ENCODE data around the gene VRK3.

Gene VRK3

GRCh38 chr19:50040967-50041366 is 15.8 kb upstream of the VRK3 start:
- H3K27me3 ChIP-seq (ENCODE audit: insufficient read depth, low read length) = no peaks in the 10 kb centered on the region
- no peak overlapping the region for H3K9ac ChIP-seq (ENCODE audit: low read length)
- H3K27ac ChIP-seq (ENCODE audit: low read depth, low read length, poor library complexity, severe bottlenecking) = no peak overlapping the region
- no peak overlapping the region for H3K4me2 ChIP-seq (ENCODE audit: low read length)
- no peaks in the 10 kb centered on the region for H3K79me2 ChIP-seq (ENCODE audit: insufficient read depth, low read length)
- no peaks in the 10 kb centered on the region for H3F3A ChIP-seq (ENCODE audit: insufficient read depth, low read length)
- no peaks in the 10 kb centered on the region for H3K4me1 ChIP-seq (ENCODE audit: insufficient read depth, low read length, severe bottlenecking)
- H3K9me2 ChIP-seq (ENCODE audit: low read depth, low read length) = no peaks in the 10 kb centered on the region
- H3K36me3 ChIP-seq (ENCODE audit: insufficient read depth, low read length) = peaks cover 93% of the 10 kb centered on the region
- peaks cover 24% of the 10 kb centered on the region for H3K9me3 ChIP-seq (ENCODE audit: low read length)
- no peak for TF ChIP-seq EZH2 (IDR thresholded peaks at IDR 0.05; ENCODE audit: borderline replicate concordance, low read length)
- TF ChIP-seq, protein P1, sequence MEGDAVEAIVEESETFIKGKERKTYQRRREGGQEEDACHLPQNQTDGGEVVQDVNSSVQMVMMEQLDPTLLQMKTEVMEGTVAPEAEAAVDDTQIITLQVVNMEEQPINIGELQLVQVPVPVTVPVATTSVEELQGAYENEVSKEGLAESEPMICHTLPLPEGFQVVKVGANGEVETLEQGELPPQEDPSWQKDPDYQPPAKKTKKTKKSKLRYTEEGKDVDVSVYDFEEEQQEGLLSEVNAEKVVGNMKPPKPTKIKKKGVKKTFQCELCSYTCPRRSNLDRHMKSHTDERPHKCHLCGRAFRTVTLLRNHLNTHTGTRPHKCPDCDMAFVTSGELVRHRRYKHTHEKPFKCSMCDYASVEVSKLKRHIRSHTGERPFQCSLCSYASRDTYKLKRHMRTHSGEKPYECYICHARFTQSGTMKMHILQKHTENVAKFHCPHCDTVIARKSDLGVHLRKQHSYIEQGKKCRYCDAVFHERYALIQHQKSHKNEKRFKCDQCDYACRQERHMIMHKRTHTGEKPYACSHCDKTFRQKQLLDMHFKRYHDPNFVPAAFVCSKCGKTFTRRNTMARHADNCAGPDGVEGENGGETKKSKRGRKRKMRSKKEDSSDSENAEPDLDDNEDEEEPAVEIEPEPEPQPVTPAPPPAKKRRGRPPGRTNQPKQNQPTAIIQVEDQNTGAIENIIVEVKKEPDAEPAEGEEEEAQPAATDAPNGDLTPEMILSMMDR (IDR thresholded peaks at IDR 0.05; ENCODE audit: low read length) = no peak
- H2AFZ ChIP-seq (ENCODE audit: low read length) = no peak overlapping the region
- no peak overlapping the region for H3K4me3 ChIP-seq (ENCODE audit: low read depth, low read length, poor library complexity, severe bottlenecking)
- no peaks in the 10 kb centered on the region for H4K20me1 ChIP-seq (ENCODE audit: insufficient read depth, low read length)

DNA sequence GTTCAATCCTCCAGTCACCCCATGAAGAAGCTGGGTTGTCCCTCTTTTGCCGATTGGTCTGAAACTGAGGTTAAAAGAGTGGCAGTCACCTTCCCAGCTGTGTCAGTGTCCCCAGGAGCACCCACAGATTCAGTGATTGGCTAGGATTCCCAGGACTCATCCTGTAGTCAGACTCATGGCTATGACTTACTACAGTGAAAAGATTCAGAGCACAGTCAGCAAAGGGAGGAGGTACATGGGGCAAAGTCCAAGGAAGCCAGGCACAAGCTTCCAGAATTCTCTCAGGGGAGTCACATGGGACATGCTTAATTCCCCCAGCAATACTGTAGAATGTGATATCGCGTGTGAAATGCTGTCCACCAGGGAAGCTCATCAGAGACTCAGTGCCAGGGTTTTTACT is 14.8 kb upstream of the VRK3 start:
- Histone ChIP-seq H3K4me2 (ENCODE audit: low read length) (no peak overlapping the region), H3K4me1 (ENCODE audit: insufficient read depth, low read length, severe bottlenecking) (no peaks in the 10 kb centered on the region), H3K79me2 (ENCODE audit: insufficient read depth, low read length) (no peaks in the 10 kb centered on the region), H4K20me1 (ENCODE audit: insufficient read depth, low read length) (no peaks in the 10 kb centered on the region), H3K36me3 (ENCODE audit: insufficient read depth, low read length) (peaks cover 89% of the 10 kb centered on the region), H3K9ac (ENCODE audit: low read length) (no peak overlapping the region), H3K9me2 (ENCODE audit: low read depth, low read length) (no peaks in the 10 kb centered on the region), H2AFZ (ENCODE audit: low read length) (no peak overlapping the region), H3K9me3 (ENCODE audit: low read length) (peaks cover 14% of the 10 kb centered on the region; the same call in 1 of the 2 replicates), H3K27ac (ENCODE audit: low read depth, low read length, poor library complexity, severe bottlenecking) (no peak overlapping the region), H3K27me3 (ENCODE audit: insufficient read depth, low read length) (no peaks in the 10 kb centered on the region), H3K4me3 (ENCODE audit: low read depth, low read length, poor library complexity, severe bottlenecking) (no peak overlapping the region), H3F3A (ENCODE audit: insufficient read depth, low read length) (no peaks in the 10 kb centered on the region)
- TF ChIP-seq, protein P1 (IDR thresholded peaks at IDR 0.05; ENCODE audit: low read length) = no peak
- TF ChIP-seq EZH2 (IDR thresholded peaks at IDR 0.05; ENCODE audit: borderline replicate concordance, low read length) = no peak

GRCh38 chr19:50036908-50037307 is 11.7 kb upstream of the VRK3 start:
- H3K27ac ChIP-seq (ENCODE audit: low read depth, low read length, poor library complexity, severe bottlenecking) = no peak overlapping the region
- TF ChIP-seq, protein P1 (IDR thresholded peaks at IDR 0.05; ENCODE audit: low read length) = no peak
- no peak for TF ChIP-seq EZH2 (IDR thresholded peaks at IDR 0.05; ENCODE audit: borderline replicate concordance, low read length)
- no peak overlapping the region for H3K9ac ChIP-seq (ENCODE audit: low read length)
- H3K79me2 ChIP-seq (ENCODE audit: insufficient read depth, low read length) = no peaks in the 10 kb centered on the region
- H4K20me1 ChIP-seq (ENCODE audit: insufficient read depth, low read length) = no peaks in the 10 kb centered on the region
- no peaks in the 10 kb centered on the region for H3K9me3 ChIP-seq (ENCODE audit: low read length)
- no peaks in the 10 kb centered on the region for H3K4me1 ChIP-seq (ENCODE audit: insufficient read depth, low read length, severe bottlenecking)
- no peaks in the 10 kb centered on the region for H3K9me2 ChIP-seq (ENCODE audit: low read depth, low read length)
- H3K4me2 ChIP-seq (ENCODE audit: low read length) = no peak overlapping the region
- H2AFZ ChIP-seq (ENCODE audit: low read length) = no peak overlapping the region
- no peak overlapping the region for H3K4me3 ChIP-seq (ENCODE audit: low read depth, low read length, poor library complexity, severe bottlenecking)
- no peaks in the 10 kb centered on the region for H3K27me3 ChIP-seq (ENCODE audit: insufficient read depth, low read length)
- H3F3A ChIP-seq (ENCODE audit: insufficient read depth, low read length) = no peaks in the 10 kb centered on the region
- peaks cover 91% of the 10 kb centered on the region for H3K36me3 ChIP-seq (ENCODE audit: insufficient read depth, low read length)

Data from OCI-LY1 (cell line).